PC-3 (cell line): ENCODE results near the gene SUCO. TPM values are rescaled to one million over a fixed set of nuclear protein-coding genes. Genes with fewer than 3 reads are reported as not detected.

ENCODE experiments used
- ATAC-seq: fragments of 200-7000 bp; cut with Tn5 transposase; 2 replicates; pipeline ENCODE4 v1.9.1; 2020; ENCODE audit warnings: mild to moderate bottlenecking, moderate library complexity
- BruUV-seq: library from RNA; stranded (reverse); fragments of 400-500 nt; replicated peaks from 2 replicates; lab custom pipeline; 2021; lab: Mats Ljungman, UMichigan
- CTCF ChIA-PET: fragments of 300-600 bp; sonication (Branson Sonifier 250); formaldehyde crosslinking; loops from one replicate; lab custom pipeline; 2022; ENCODE audit warnings: antibody characterized with exemption; lab: Charles Lee
- POLR2A ChIA-PET: fragments of 300-600 bp; sonication (Branson Sonifier 250); formaldehyde crosslinking; loops from one replicate; lab custom pipeline; 2022; ENCODE audit warnings: antibody characterized with exemption; ENCODE audit not compliant: unreplicated experiment; lab: Charles Lee
- DNase-seq: peaks from one replicate; pipeline ENCODE4 v3.0.0-alpha.2; 2015
- H2AFZ ChIP-seq: fragments of 300-600 bp; sonication (generic); 2 replicates; pipeline ENCODE4 v1.6.0; 2016; ENCODE audit warnings: antibody characterized with exemption, low read length
- H3F3A ChIP-seq: fragments of 300-600 bp; sonication (generic); one replicate; pipeline ENCODE4 v1.6.0; 2017; ENCODE audit warnings: antibody characterized with exemption, low read length, control low read depth, mild to moderate bottlenecking; ENCODE audit not compliant: unreplicated experiment
- H3K27ac ChIP-seq: fragments of 300-600 bp; sonication (generic); 2 replicates; pipeline ENCODE4 v1.5.1; 2016; ENCODE audit warnings: mild to moderate bottlenecking, low read length
- H3K27me3 ChIP-seq: fragments of 300-600 bp; sonication (generic); 2 replicates; pipeline ENCODE4 v1.6.1; 2016; ENCODE audit warnings: low read length, mixed read lengths
- H3K36me3 ChIP-seq: fragments of 300-600 bp; sonication (generic); 2 replicates; pipeline ENCODE4 v1.6.1; 2016; ENCODE audit warnings: low read depth, mixed run types, low read length, mixed read lengths
- H3K4me1 ChIP-seq: fragments of 300-600 bp; sonication (generic); 2 replicates; pipeline ENCODE4 v1.5.1; 2016; ENCODE audit warnings: low read length; ENCODE audit not compliant: insufficient read depth
- H3K4me2 ChIP-seq: fragments of 300-600 bp; sonication (generic); 2 replicates; pipeline ENCODE4 v1.6.0; 2016; ENCODE audit warnings: low read length
- H3K4me3 ChIP-seq: fragments of 300-600 bp; sonication (generic); 2 replicates; pipeline ENCODE4 v1.5.1; 2016; ENCODE audit warnings: mild to moderate bottlenecking, low read length, mixed read lengths
- H3K79me2 ChIP-seq: fragments of 300-600 bp; sonication (generic); 2 replicates; pipeline ENCODE4 v1.6.1; 2017; ENCODE audit warnings: low read length, mixed read lengths
- H3K9ac ChIP-seq: fragments of 300-600 bp; sonication (generic); 2 replicates; pipeline ENCODE4 v1.6.0; 2016; ENCODE audit warnings: mild to moderate bottlenecking, low read length
- H3K9me2 ChIP-seq: fragments of 300-600 bp; sonication (generic); replicated peaks from 2 replicates; pipeline ENCODE4 v1.6.1; 2016; ENCODE audit warnings: mixed run types, low read length, mixed read lengths
- H3K9me3 ChIP-seq: fragments of 300-600 bp; sonication (generic); 2 replicates; pipeline ENCODE4 v1.6.1; 2016; ENCODE audit warnings: low read length, mixed read lengths
- H4K20me1 ChIP-seq: fragments of 300-600 bp; sonication (generic); 2 replicates; pipeline ENCODE4 v1.6.1; 2016; ENCODE audit warnings: low read length, mixed read lengths
- EZH2 ChIP-seq: fragments of 300-600 bp; sonication (generic); IDR thresholded peaks from one replicate; pipeline ENCODE4 v1.6.1; 2017; ENCODE audit warnings: antibody characterized with exemption, mild to moderate bottlenecking, low read length; ENCODE audit not compliant: unreplicated experiment
- EZH2phosphoT487 ChIP-seq: fragments of 300-600 bp; sonication (generic); IDR thresholded peaks from 2 replicates; pipeline ENCODE4 v1.6.1; 2018; ENCODE audit warnings: mild to moderate bottlenecking, antibody characterized with exemption, low read length, borderline replicate concordance
- intact Hi-C: fragments of 100-400 bp; cut with micrococcal nuclease; formaldehyde crosslinking; loops from 2 replicates; pipeline ENCODE4 v1.9.0; 2023
- total RNA-seq: library from RNA; depleted of rRNA; stranded (reverse); fragments of >200 nt; gene quantifications from 2 replicates; pipeline ENCODE4 v1.2.3, GENCODE V29; 2014
- TF ChIP-seq, protein P1 (sequence below): fragments of 300-600 bp; sonication (generic); conservative IDR thresholded peaks from 2 replicates; pipeline ENCODE4 v1.5.1; 2017; ENCODE audit warnings: antibody characterized with exemption, low read depth, mild to moderate bottlenecking, low read length

SUCO gene
- total RNA-seq, 1 experiment from 2014 or later, result 72.0 TPM

DNA sequence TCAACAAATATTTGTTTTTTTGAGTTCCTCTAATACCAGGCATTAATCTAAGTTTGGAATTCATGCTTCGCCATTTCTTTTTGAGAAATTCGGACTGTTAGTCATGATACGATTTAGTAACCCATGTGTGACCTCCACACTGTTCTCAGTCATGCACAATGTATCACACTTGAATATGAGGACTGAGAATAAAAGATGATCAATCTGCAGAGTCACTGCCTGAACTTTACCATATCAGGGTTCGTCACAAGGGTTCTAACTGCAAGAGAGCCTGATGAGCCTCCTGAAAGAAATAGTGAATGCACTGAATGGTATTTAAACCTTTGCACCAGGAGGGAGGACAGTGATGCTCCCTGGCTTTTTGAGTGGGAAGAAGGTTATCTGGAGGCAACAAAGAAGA lies 115.0 kb downstream of the SUCO start:
- H4K20me1 ChIP-seq, result no peaks in the 10 kb centered on the region
- POLR2A ChIA-PET, result no interaction called here
- H3K27ac ChIP-seq, result no peak overlapping the region
- BruUV-seq, result no TSS peak
- H3K9me2 ChIP-seq, result peaks cover 6% of the 10 kb centered on the region; the same call in 1 of the 2 replicates
- ATAC-seq, result no peak
- no peak overlapping the region for H2AFZ ChIP-seq
- H3K4me1 ChIP-seq, result peaks cover 14% of the 10 kb centered on the region
- intact Hi-C loops, result no loop called here
- no peak overlapping the region for H3K4me3 ChIP-seq
- H3K4me2 ChIP-seq, result no peak overlapping the region
- no peak for DNase-seq
- no peak overlapping the region for H3K9ac ChIP-seq
- no peaks in the 10 kb centered on the region for H3K27me3 ChIP-seq
- CTCF ChIA-PET, result no interaction called here
- H3K36me3 ChIP-seq, result no peaks in the 10 kb centered on the region
- H3K9me3 ChIP-seq, result no peaks in the 10 kb centered on the region
- no peaks in the 10 kb centered on the region for H3F3A ChIP-seq
- H3K79me2 ChIP-seq, result no peaks in the 10 kb centered on the region
- TF ChIP-seq EZH2phosphoT487 (no peak), EZH2 (no peak)
- TF ChIP-seq, protein P1, sequence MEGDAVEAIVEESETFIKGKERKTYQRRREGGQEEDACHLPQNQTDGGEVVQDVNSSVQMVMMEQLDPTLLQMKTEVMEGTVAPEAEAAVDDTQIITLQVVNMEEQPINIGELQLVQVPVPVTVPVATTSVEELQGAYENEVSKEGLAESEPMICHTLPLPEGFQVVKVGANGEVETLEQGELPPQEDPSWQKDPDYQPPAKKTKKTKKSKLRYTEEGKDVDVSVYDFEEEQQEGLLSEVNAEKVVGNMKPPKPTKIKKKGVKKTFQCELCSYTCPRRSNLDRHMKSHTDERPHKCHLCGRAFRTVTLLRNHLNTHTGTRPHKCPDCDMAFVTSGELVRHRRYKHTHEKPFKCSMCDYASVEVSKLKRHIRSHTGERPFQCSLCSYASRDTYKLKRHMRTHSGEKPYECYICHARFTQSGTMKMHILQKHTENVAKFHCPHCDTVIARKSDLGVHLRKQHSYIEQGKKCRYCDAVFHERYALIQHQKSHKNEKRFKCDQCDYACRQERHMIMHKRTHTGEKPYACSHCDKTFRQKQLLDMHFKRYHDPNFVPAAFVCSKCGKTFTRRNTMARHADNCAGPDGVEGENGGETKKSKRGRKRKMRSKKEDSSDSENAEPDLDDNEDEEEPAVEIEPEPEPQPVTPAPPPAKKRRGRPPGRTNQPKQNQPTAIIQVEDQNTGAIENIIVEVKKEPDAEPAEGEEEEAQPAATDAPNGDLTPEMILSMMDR, result no peak

DNA sequence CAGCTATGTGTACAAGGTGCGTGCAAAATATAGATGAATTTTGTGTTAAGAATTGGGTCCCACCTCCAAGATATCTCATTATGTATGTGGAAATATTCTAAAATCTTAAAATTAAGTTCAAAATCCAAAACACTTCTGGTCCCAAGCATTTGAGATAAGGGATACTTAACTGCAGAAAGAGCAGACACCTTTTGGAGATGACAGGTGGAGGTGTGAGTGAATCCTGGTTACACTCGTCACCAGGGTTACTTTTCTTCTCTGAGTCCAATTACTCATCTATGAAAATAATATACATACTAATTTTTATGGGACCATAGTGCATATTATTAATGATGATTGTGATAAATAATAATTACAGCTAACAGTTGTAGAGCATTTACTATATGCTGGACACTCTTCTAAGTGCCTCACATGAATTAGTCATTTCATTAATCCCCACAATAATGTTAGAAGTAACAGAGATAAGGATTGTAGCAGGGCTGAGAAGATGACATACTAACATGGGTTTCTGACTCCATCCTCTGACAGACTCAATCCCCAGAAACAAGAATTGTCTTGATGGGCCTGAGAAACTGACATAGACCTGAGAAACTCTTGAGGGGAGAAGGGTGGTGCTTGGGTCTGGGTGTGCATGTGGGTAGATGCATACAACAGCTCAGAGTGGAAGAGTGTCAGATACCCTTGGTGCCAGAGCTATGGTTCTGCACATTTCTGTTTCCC lies 117.7 kb downstream of the SUCO start:
- POLR2A ChIA-PET, result interaction anchor here (0.7 kb wide), 1 partner anchor 1372 kb away, joined by 3 read pairs; no protein-coding TSS in a partner anchor
- peaks cover 20% of the 10 kb centered on the region for H3K4me1 ChIP-seq
- no peaks in the 10 kb centered on the region for H3F3A ChIP-seq
- BruUV-seq, result no TSS peak
- CTCF ChIA-PET, result no interaction called here
- H3K4me3 ChIP-seq, result no peak overlapping the region
- H2AFZ ChIP-seq, result no peak overlapping the region
- peaks cover 6% of the 10 kb centered on the region; the same call in 1 of the 2 replicates for H3K9me2 ChIP-seq
- H3K4me2 ChIP-seq, result no peak overlapping the region
- ATAC-seq (no peak), DNase-seq (no peak)
- no peak overlapping the region for H3K27ac ChIP-seq
- TF ChIP-seq EZH2, result no peak
- no peak for TF ChIP-seq EZH2phosphoT487
- TF ChIP-seq, protein P1, result no peak
- no peaks in the 10 kb centered on the region for H3K27me3 ChIP-seq
- H3K9me3 ChIP-seq, result no peaks in the 10 kb centered on the region
- no peak overlapping the region for H3K9ac ChIP-seq
- H3K79me2 ChIP-seq, result no peaks in the 10 kb centered on the region
- intact Hi-C loops, result no loop called here
- no peaks in the 10 kb centered on the region for H3K36me3 ChIP-seq
- H4K20me1 ChIP-seq, result no peaks in the 10 kb centered on the region

GRCh38 chr1:172653015-172653709 lies 120.2 kb downstream of the SUCO start:
- Histone ChIP-seq H3K9me3 (no peaks in the 10 kb centered on the region), H4K20me1 (no peaks in the 10 kb centered on the region), H3K4me1 (peaks cover 20% of the 10 kb centered on the region), H3K27me3 (no peaks in the 10 kb centered on the region), H2AFZ (no peak overlapping the region), H3K9ac (no peak overlapping the region), H3K79me2 (no peaks in the 10 kb centered on the region), H3F3A (no peaks in the 10 kb centered on the region), H3K9me2 (peaks cover 6% of the 10 kb centered on the region; the same call in 1 of the 2 replicates), H3K27ac (no peak overlapping the region), H3K36me3 (no peaks in the 10 kb centered on the region), H3K4me2 (no peak overlapping the region), H3K4me3 (no peak overlapping the region)
- ChIA-PET POLR2A (no interaction called here), CTCF (no interaction called here)
- DNase-seq (peak; percentile 60), ATAC-seq (no peak)
- BruUV-seq, result no TSS peak
- intact Hi-C loops, result no loop called here
- TF ChIP-seq, protein P1, result no peak
- TF ChIP-seq EZH2, result no peak
- TF ChIP-seq EZH2phosphoT487, result no peak
